NCI-H146 (cell line): ENCODE results near the gene GMFB.

ENCODE experiments used
- DNase-seq: peaks from one replicate; lab custom pipeline; 2025; lab: John Stamatoyannopoulos, UW

GMFB gene

GRCh38 chr14:54425068-54425467 is 63.7 kb downstream of the GMFB start:
- no peak for DNase-seq
